GM12891 (cell line): ENCODE results near the gene NACC2.

ENCODE experiments used
- PAX5 ChIP-seq: IDR thresholded peaks from 2 replicates; pipeline ENCODE4 v1.6.1; 2011; ENCODE audit warnings: low read length, moderate library complexity, mild to moderate bottlenecking; ENCODE audit not compliant: insufficient read depth, severe bottlenecking
- POLR2A ChIP-seq: IDR thresholded peaks from 2 replicates; pipeline ENCODE4 v1.6.1; 2011; ENCODE audit warnings: low read depth, low read length, control low read depth
- POLR2AphosphoS5 ChIP-seq: IDR thresholded peaks from 2 replicates; pipeline ENCODE4 v1.6.1; 2011; ENCODE audit warnings: low read depth, low read length, control low read depth
- POU2F2 ChIP-seq: IDR thresholded peaks from 2 replicates; pipeline ENCODE4 v1.6.1; 2011; ENCODE audit warnings: low read depth, mild to moderate bottlenecking, control low read depth, low read length, moderate library complexity
- SPI1 ChIP-seq: IDR thresholded peaks from 2 replicates; pipeline ENCODE4 v1.6.1; 2011; ENCODE audit warnings: low read depth, low read length, control low read depth
- TAF1 ChIP-seq: IDR thresholded peaks from 2 replicates; pipeline ENCODE4 v1.6.1; 2011; ENCODE audit warnings: low read depth, low read length, control low read depth

DNA sequence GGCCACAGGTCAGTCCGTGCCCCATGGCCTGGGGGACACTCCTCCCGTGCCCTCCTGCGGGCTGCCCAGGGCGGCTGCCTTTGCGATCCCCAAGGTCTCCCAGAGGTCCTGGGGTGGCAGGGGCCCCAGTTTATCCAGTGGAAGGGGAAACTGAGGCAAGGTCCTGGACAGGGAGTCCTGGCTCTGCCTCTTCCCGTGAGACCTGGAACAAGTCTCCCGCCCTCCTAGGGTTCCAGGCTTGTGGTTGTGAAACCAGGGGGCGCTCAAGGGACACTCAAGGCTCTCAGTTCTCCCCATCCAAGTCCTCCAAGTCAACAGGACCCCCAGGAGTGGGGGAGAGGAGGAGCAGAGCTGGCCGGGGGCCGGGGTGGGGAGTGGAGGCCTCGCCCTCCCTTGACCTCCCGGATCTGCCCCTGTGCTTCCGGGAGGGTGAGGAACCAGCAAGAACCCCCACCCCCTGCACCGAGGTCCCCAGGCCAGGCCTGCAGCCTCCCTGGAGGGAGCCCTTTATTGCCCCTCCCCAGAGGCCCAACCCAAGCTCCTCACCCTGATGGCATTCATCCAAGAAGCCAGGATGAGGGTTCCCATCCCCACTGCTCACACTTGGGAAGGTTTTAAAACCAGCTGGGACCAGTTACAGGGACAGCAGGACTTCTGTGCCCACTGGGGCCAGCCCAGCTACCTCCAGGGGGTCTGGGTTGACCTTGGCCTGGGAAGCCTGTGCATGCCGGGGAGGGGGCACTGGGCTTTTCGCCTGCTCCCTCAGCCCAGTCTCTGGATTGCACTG lies 48.3 kb upstream of the NACC2 start:
- no peak for TF ChIP-seq POLR2A
- TF ChIP-seq POLR2AphosphoS5, result no peak
- no peak for TF ChIP-seq TAF1
- TF ChIP-seq SPI1, result no peak
- no peak for TF ChIP-seq POU2F2
- TF ChIP-seq PAX5, result no peak
